ENCODE data around the gene PLSCR2.

Gene PLSCR2

GRCh38 chr3:146471012-146471411 is 1.7 kb upstream of the PLSCR2 start:
- peaks cover 12% of the 10 kb centered on the region for H3K4me1 ChIP-seq (ENCODE audit: low read depth, poor library complexity, severe bottlenecking)
- H3K9ac ChIP-seq: no peak overlapping the region
- no peaks in the 10 kb centered on the region for H3K27me3 ChIP-seq (ENCODE audit: insufficient read depth, low read depth)
- H3K36me3 ChIP-seq (ENCODE audit: insufficient read depth): no peaks in the 10 kb centered on the region
- peak overlapping the region; percentile 81; the same call in 1 of the 2 replicates for H3K4me2 ChIP-seq
- TF ChIP-seq CTCF (conservative IDR thresholded peaks at IDR 0.05; ENCODE audit: low read depth, low read length): no peak
- H3K79me2 ChIP-seq (ENCODE audit: insufficient read depth, low read depth): no peaks in the 10 kb centered on the region
- H3K4me3 ChIP-seq (IDR thresholded peaks at IDR 0.05; ENCODE audit: insufficient read depth, low read depth, low read length): no peak overlapping the region
- H2AFZ ChIP-seq (ENCODE audit: low read depth): no peak overlapping the region
- H4K20me1 ChIP-seq (ENCODE audit: insufficient read depth): no peaks in the 10 kb centered on the region
- no peak overlapping the region for H3K27ac ChIP-seq

GRCh38 chr3:146470425-146470990 is 1.1 kb upstream of the PLSCR2 start:
- Histone ChIP-seq H2AFZ (ENCODE audit: low read depth) (peak overlapping the region; percentile 99), H3K79me2 (ENCODE audit: insufficient read depth, low read depth) (no peaks in the 10 kb centered on the region), H3K36me3 (ENCODE audit: insufficient read depth) (no peaks in the 10 kb centered on the region), H3K9ac (no peak overlapping the region), H4K20me1 (ENCODE audit: insufficient read depth) (no peaks in the 10 kb centered on the region), H3K4me1 (ENCODE audit: low read depth, poor library complexity, severe bottlenecking) (peaks cover 12% of the 10 kb centered on the region), H3K27me3 (ENCODE audit: insufficient read depth, low read depth) (no peaks in the 10 kb centered on the region), H3K4me2 (peak overlapping the region; percentile 81), H3K4me3 (IDR thresholded peaks at IDR 0.05; ENCODE audit: insufficient read depth, low read depth, low read length) (no peak overlapping the region), H3K27ac (peak overlapping the region; percentile 69; the same call in 1 of the 2 replicates)
- TF ChIP-seq CTCF (conservative IDR thresholded peaks at IDR 0.05; ENCODE audit: low read depth, low read length): no peak

- no peak for TF ChIP-seq CTCF (conservative IDR thresholded peaks at IDR 0.05; ENCODE audit: low read depth, low read length)
- no peaks in the 10 kb centered on the region for H4K20me1 ChIP-seq (ENCODE audit: insufficient read depth)
- no peaks in the 10 kb centered on the region for H3K27me3 ChIP-seq (ENCODE audit: insufficient read depth, low read depth)
- peaks cover 12% of the 10 kb centered on the region for H3K4me1 ChIP-seq (ENCODE audit: low read depth, poor library complexity, severe bottlenecking)
- H3K4me3 ChIP-seq (IDR thresholded peaks at IDR 0.05; ENCODE audit: insufficient read depth, low read depth, low read length): no peak overlapping the region
- no peaks in the 10 kb centered on the region for H3K36me3 ChIP-seq (ENCODE audit: insufficient read depth)
- H3K79me2 ChIP-seq (ENCODE audit: insufficient read depth, low read depth): no peaks in the 10 kb centered on the region
- peak overlapping the region; percentile 69; the same call in 1 of the 2 replicates for H3K27ac ChIP-seq
- H3K9ac ChIP-seq: no peak overlapping the region
- peak overlapping the region; percentile 81; the same call in 1 of the 2 replicates for H3K4me2 ChIP-seq
- peak overlapping the region; percentile 99 for H2AFZ ChIP-seq (ENCODE audit: low read depth)
These were observed 651 bp downstream of the PLSCR2 start for GRCh38 chr3:146468671-146469149.

GRCh38 chr3:146468234-146468633 is 1.1 kb downstream of the PLSCR2 start:
- Histone ChIP-seq H3K27me3 (ENCODE audit: insufficient read depth, low read depth) (no peaks in the 10 kb centered on the region), H2AFZ (ENCODE audit: low read depth) (no peak overlapping the region), H3K4me1 (ENCODE audit: low read depth, poor library complexity, severe bottlenecking) (peaks cover 12% of the 10 kb centered on the region), H3K4me3 (IDR thresholded peaks at IDR 0.05; ENCODE audit: insufficient read depth, low read depth, low read length) (no peak overlapping the region), H3K36me3 (ENCODE audit: insufficient read depth) (no peaks in the 10 kb centered on the region), H3K27ac (no peak overlapping the region), H3K79me2 (ENCODE audit: insufficient read depth, low read depth) (no peaks in the 10 kb centered on the region), H4K20me1 (ENCODE audit: insufficient read depth) (no peaks in the 10 kb centered on the region), H3K9ac (no peak overlapping the region), H3K4me2 (no peak overlapping the region)
- TF ChIP-seq CTCF (conservative IDR thresholded peaks at IDR 0.05; ENCODE audit: low read depth, low read length): no peak
